ENCODE measurements around the gene KCNQ1.

KCNQ1 gene

GRCh38 chr11:2592559-2593392, 148.0 kb downstream of the KCNQ1 start:
- Histone ChIP-seq H3K79me2 (ENCODE audit: insufficient read depth, low read length) (no peaks in the 10 kb centered on the region), H3K27ac (ENCODE audit: low read depth, low read length) (no peak overlapping the region), H3K9me3 (ENCODE audit: insufficient read depth, low read length) (no peaks in the 10 kb centered on the region), H3K4me2 (ENCODE audit: low read depth, low read length, poor library complexity, severe bottlenecking) (no peak overlapping the region), H4K20me1 (ENCODE audit: low read depth, low read length) (no peaks in the 10 kb centered on the region), H3K27me3 (ENCODE audit: low read length) (no peaks in the 10 kb centered on the region), H3K4me3 (ENCODE audit: insufficient read depth, low read length, poor library complexity, severe bottlenecking) (no peak overlapping the region), H3K9ac (ENCODE audit: low read length) (no peak overlapping the region), H3K36me3 (ENCODE audit: low read length) (no peaks in the 10 kb centered on the region), H3K9me2 (replicated peaks; ENCODE audit: insufficient read depth, low read length) (no peaks in the 10 kb centered on the region), H3F3A (ENCODE audit: insufficient read depth) (no peaks in the 10 kb centered on the region), H2AFZ (ENCODE audit: low read depth, low read length, severe bottlenecking) (no peak overlapping the region)
- TF ChIP-seq CTCF (IDR thresholded peaks at IDR 0.05; ENCODE audit: insufficient read depth, low read length, poor library complexity, severe bottlenecking) (no peak), EZH2phosphoT487 (conservative IDR thresholded peaks at IDR 0.05; ENCODE audit: low read length) (no peak)

- Histone ChIP-seq H3K36me3 (ENCODE audit: low read length) (no peaks in the 10 kb centered on the region), H3K27me3 (ENCODE audit: low read length) (no peaks in the 10 kb centered on the region)
- TF ChIP-seq CTCF (IDR thresholded peaks at IDR 0.05; ENCODE audit: insufficient read depth, low read length, poor library complexity, severe bottlenecking) (no peak), EZH2phosphoT487 (conservative IDR thresholded peaks at IDR 0.05; ENCODE audit: low read length) (no peak)
Measured at GRCh38 chr11:2593393-2593950, 148.7 kb downstream of the KCNQ1 start.

GRCh38 chr11:2594267-2594666, 149.5 kb downstream of the KCNQ1 start:
- Histone ChIP-seq H4K20me1 (ENCODE audit: low read depth, low read length) (no peaks in the 10 kb centered on the region), H3K36me3 (ENCODE audit: low read length) (no peaks in the 10 kb centered on the region), H3K9me2 (replicated peaks; ENCODE audit: insufficient read depth, low read length) (no peaks in the 10 kb centered on the region), H3K9ac (ENCODE audit: low read length) (no peak overlapping the region), H2AFZ (ENCODE audit: low read depth, low read length, severe bottlenecking) (no peak overlapping the region), H3K4me3 (ENCODE audit: insufficient read depth, low read length, poor library complexity, severe bottlenecking) (no peak overlapping the region), H3K9me3 (ENCODE audit: insufficient read depth, low read length) (no peaks in the 10 kb centered on the region), H3K27me3 (ENCODE audit: low read length) (no peaks in the 10 kb centered on the region), H3K79me2 (ENCODE audit: insufficient read depth, low read length) (no peaks in the 10 kb centered on the region), H3F3A (ENCODE audit: insufficient read depth) (no peaks in the 10 kb centered on the region), H3K4me2 (ENCODE audit: low read depth, low read length, poor library complexity, severe bottlenecking) (no peak overlapping the region), H3K27ac (ENCODE audit: low read depth, low read length) (no peak overlapping the region)
- no peak for TF ChIP-seq EZH2phosphoT487 (conservative IDR thresholded peaks at IDR 0.05; ENCODE audit: low read length)
- TF ChIP-seq CTCF (IDR thresholded peaks at IDR 0.05; ENCODE audit: insufficient read depth, low read length, poor library complexity, severe bottlenecking): no peak

More at GRCh38 chr11:2593393-2593950, 148.7 kb downstream of the KCNQ1 start:
- Histone ChIP-seq H3K9me2 (replicated peaks; ENCODE audit: insufficient read depth, low read length) (no peaks in the 10 kb centered on the region), H3K4me2 (ENCODE audit: low read depth, low read length, poor library complexity, severe bottlenecking) (no peak overlapping the region), H3K27ac (ENCODE audit: low read depth, low read length) (no peak overlapping the region), H3K4me3 (ENCODE audit: insufficient read depth, low read length, poor library complexity, severe bottlenecking) (no peak overlapping the region), H2AFZ (ENCODE audit: low read depth, low read length, severe bottlenecking) (no peak overlapping the region), H3K79me2 (ENCODE audit: insufficient read depth, low read length) (no peaks in the 10 kb centered on the region), H3F3A (ENCODE audit: insufficient read depth) (no peaks in the 10 kb centered on the region), H3K9me3 (ENCODE audit: insufficient read depth, low read length) (no peaks in the 10 kb centered on the region), H3K9ac (ENCODE audit: low read length) (no peak overlapping the region), H4K20me1 (ENCODE audit: low read depth, low read length) (no peaks in the 10 kb centered on the region)
